ENCODE measurements around the gene MRPL42.
"Not testable (repeated sequence)": the region's sequence is repeated elsewhere in the genome, so short reads cannot be mapped to it uniquely, and the experiment has no call there.

The MRPL42 gene

GRCh38 chr12:93541578-93542225 is 74.4 kb downstream of the MRPL42 start:
- DNase-seq: no peak

- no peak for DNase-seq
Observed at GRCh38 chr12:93547778-93548177, 80.5 kb downstream of the MRPL42 start.

GRCh38 chr12:93549174-93549573 is 81.9 kb downstream of the MRPL42 start:
- no peak for DNase-seq

- DNase-seq: no peak
Observed at GRCh38 chr12:93550748-93551611, 83.7 kb downstream of the MRPL42 start.

GRCh38 chr12:93552427-93552826 is 85.1 kb downstream of the MRPL42 start:
- no peak for DNase-seq

GRCh38 chr12:93557879-93558278 is 90.6 kb downstream of the MRPL42 start:
- DNase-seq: not testable (repeated sequence)

- DNase-seq: not testable (repeated sequence)
Observed at GRCh38 chr12:93558685-93559084, 91.4 kb downstream of the MRPL42 start.

GRCh38 chr12:93563807-93564538 is 96.7 kb downstream of the MRPL42 start:
- DNase-seq: no peak

GRCh38 chr12:93565760-93566159 is 98.4 kb downstream of the MRPL42 start:
- no peak for DNase-seq

All from nucleus accumbens (tissue), 56 donors.